ENCODE data around the gene RIMBP3C. TPM values are rescaled to one million over a fixed set of nuclear protein-coding genes. Genes with fewer than 3 reads are reported as not detected.
"Not testable (repeated sequence)": the region's sequence is repeated elsewhere in the genome, so short reads cannot be mapped to it uniquely, and the experiment has no call there.

The RIMBP3C gene
- total and polyA plus RNA-seq, 2 of the 8 experiments (the other 6 are each of a cell fraction or from before 2014, with no cell fraction given), result 0.08 TPM; not detected in 1

- H3K9me3 ChIP-seq (ENCODE audit: insufficient read depth in 2 of 2, low read depth in 1 of 2, low read length in 1 of 2); H2BK5ac ChIP-seq (ENCODE audit: low read depth, low read length); H3K9ac ChIP-seq (replicated peaks in 1 of 4; ENCODE audit: extremely low read depth in 1 of 4, low read depth in 3 of 4, low read length in 3 of 4); H3K56ac ChIP-seq (replicated peaks; ENCODE audit: insufficient read length, low read depth, low read length); H3K4ac ChIP-seq (replicated peaks; ENCODE audit: insufficient read length, low read depth, low read length); POLR2A ChIA-PET (ENCODE audit: partially characterized antibody); H2AK5ac ChIP-seq (ENCODE audit: low read depth, low read length); H3K4me2 ChIP-seq (ENCODE audit: insufficient read depth in 1 of 2, low read depth in 2 of 2, low read length in 2 of 2); H2BK12ac ChIP-seq (ENCODE audit: low read depth, low read length); H3K18ac ChIP-seq (ENCODE audit: extremely low read depth, low read length); H2BK15ac ChIP-seq (ENCODE audit: low read length); H2AFZ ChIP-seq (ENCODE audit: low read length); H3K36me3 ChIP-seq (ENCODE audit: control insufficient read depth in 2 of 4, insufficient read depth in 4 of 4, low read length in 3 of 4); DNase-seq (ENCODE audit: low read depth in 1 of 2, low spot score in 2 of 2); H4K91ac ChIP-seq (replicated peaks; ENCODE audit: insufficient read length, low read length); H2BK20ac ChIP-seq (ENCODE audit: low read length); H2BK120ac ChIP-seq (replicated peaks; ENCODE audit: low read depth, low read length); H3K27ac ChIP-seq (ENCODE audit: low read depth, low read length); H3K27me3 ChIP-seq (replicated peaks in 1 of 4; ENCODE audit: control insufficient read depth in 3 of 4, extremely low read depth in 1 of 4, insufficient read depth in 3 of 4, low read length in 3 of 4); H3K4me1 ChIP-seq (replicated peaks in 1 of 4; ENCODE audit: control insufficient read depth in 3 of 4, insufficient read depth in 4 of 4, low read length in 3 of 4); H3K23ac ChIP-seq (ENCODE audit: insufficient read length); H3K23me2 ChIP-seq (ENCODE audit: low read depth, low read length); H4K8ac ChIP-seq (ENCODE audit: extremely low read depth, insufficient read depth, low read length); H4K20me1 ChIP-seq (replicated peaks in 1 of 2; ENCODE audit: control insufficient read depth in 1 of 2, insufficient read depth in 2 of 2, low read length in 2 of 2); H3K14ac ChIP-seq (ENCODE audit: insufficient read length); H3K79me1 ChIP-seq (ENCODE audit: low read depth, low read length); CTCF ChIA-PET (ENCODE audit: partially characterized antibody); H3K4me3 ChIP-seq (ENCODE audit: extremely low read depth in 1 of 4, insufficient read depth in 2 of 4, low read depth in 3 of 4, low read length in 4 of 4); H3K79me2 ChIP-seq (ENCODE audit: control insufficient read depth in 1 of 2, insufficient read depth in 2 of 2, low read length in 2 of 2); H4K5ac ChIP-seq (ENCODE audit: insufficient read length, low read depth, low read length); FAIRE-seq: not testable (repeated sequence)
- no CpG with 5 or more reads among the region's 115 CpGs for WGBS, 2 experiments (ENCODE audit: extremely low coverage in 1 of 2, insufficient coverage in 1 of 2, insufficient read length in 1 of 2, insufficient replicate concordance in 2 of 2, low coverage in 1 of 2, low lambda C conversion rate in 2 of 2, missing lambda C conversion rate in 1 of 2)
These were observed 34.1 kb downstream of the RIMBP3C start for GRCh38 chr22:21516970-21517764.

- H3K14ac ChIP-seq (ENCODE audit: insufficient read length); H4K5ac ChIP-seq (ENCODE audit: insufficient read length, low read depth, low read length); H2BK15ac ChIP-seq (ENCODE audit: low read length); H3K4me1 ChIP-seq (replicated peaks in 1 of 4; ENCODE audit: control insufficient read depth in 3 of 4, insufficient read depth in 4 of 4, low read length in 3 of 4); H2BK12ac ChIP-seq (ENCODE audit: low read depth, low read length); POLR2A ChIA-PET (ENCODE audit: partially characterized antibody); H3K18ac ChIP-seq (ENCODE audit: extremely low read depth, low read length); H3K27me3 ChIP-seq (replicated peaks in 1 of 4; ENCODE audit: control insufficient read depth in 3 of 4, extremely low read depth in 1 of 4, insufficient read depth in 3 of 4, low read length in 3 of 4); H2BK5ac ChIP-seq (ENCODE audit: low read depth, low read length); H2AK5ac ChIP-seq (ENCODE audit: low read depth, low read length); H3K79me2 ChIP-seq (ENCODE audit: control insufficient read depth in 1 of 2, insufficient read depth in 2 of 2, low read length in 2 of 2); CTCF ChIA-PET (ENCODE audit: partially characterized antibody); H3K9ac ChIP-seq (replicated peaks in 1 of 4; ENCODE audit: extremely low read depth in 1 of 4, low read depth in 3 of 4, low read length in 3 of 4); H3K4me3 ChIP-seq (ENCODE audit: extremely low read depth in 1 of 4, insufficient read depth in 2 of 4, low read depth in 3 of 4, low read length in 4 of 4); H4K91ac ChIP-seq (replicated peaks; ENCODE audit: insufficient read length, low read length); H3K23ac ChIP-seq (ENCODE audit: insufficient read length); H3K56ac ChIP-seq (replicated peaks; ENCODE audit: insufficient read length, low read depth, low read length); DNase-seq (ENCODE audit: low read depth in 1 of 2, low spot score in 2 of 2); H4K8ac ChIP-seq (ENCODE audit: extremely low read depth, insufficient read depth, low read length); H3K36me3 ChIP-seq (ENCODE audit: control insufficient read depth in 2 of 4, insufficient read depth in 4 of 4, low read length in 3 of 4); H3K79me1 ChIP-seq (ENCODE audit: low read depth, low read length); H3K27ac ChIP-seq (ENCODE audit: low read depth, low read length); H2BK120ac ChIP-seq (replicated peaks; ENCODE audit: low read depth, low read length); FAIRE-seq; H3K23me2 ChIP-seq (ENCODE audit: low read depth, low read length); H3K4ac ChIP-seq (replicated peaks; ENCODE audit: insufficient read length, low read depth, low read length); H3K4me2 ChIP-seq (ENCODE audit: insufficient read depth in 1 of 2, low read depth in 2 of 2, low read length in 2 of 2); H2BK20ac ChIP-seq (ENCODE audit: low read length); H2AFZ ChIP-seq (ENCODE audit: low read length); H3K9me3 ChIP-seq (ENCODE audit: insufficient read depth in 2 of 2, low read depth in 1 of 2, low read length in 1 of 2); H4K20me1 ChIP-seq (replicated peaks in 1 of 2; ENCODE audit: control insufficient read depth in 1 of 2, insufficient read depth in 2 of 2, low read length in 2 of 2): not testable (repeated sequence)
- no CpG with 5 or more reads among the region's 22 CpGs for WGBS, 2 experiments (ENCODE audit: extremely low coverage in 1 of 2, insufficient coverage in 1 of 2, insufficient read length in 1 of 2, insufficient replicate concordance in 2 of 2, low coverage in 1 of 2, low lambda C conversion rate in 2 of 2, missing lambda C conversion rate in 1 of 2)
These were observed 34.7 kb downstream of the RIMBP3C start for GRCh38 chr22:21516522-21516921.
